ENCODE results near the gene ITGA11.

- TF ChIP-seq, protein P1, sequence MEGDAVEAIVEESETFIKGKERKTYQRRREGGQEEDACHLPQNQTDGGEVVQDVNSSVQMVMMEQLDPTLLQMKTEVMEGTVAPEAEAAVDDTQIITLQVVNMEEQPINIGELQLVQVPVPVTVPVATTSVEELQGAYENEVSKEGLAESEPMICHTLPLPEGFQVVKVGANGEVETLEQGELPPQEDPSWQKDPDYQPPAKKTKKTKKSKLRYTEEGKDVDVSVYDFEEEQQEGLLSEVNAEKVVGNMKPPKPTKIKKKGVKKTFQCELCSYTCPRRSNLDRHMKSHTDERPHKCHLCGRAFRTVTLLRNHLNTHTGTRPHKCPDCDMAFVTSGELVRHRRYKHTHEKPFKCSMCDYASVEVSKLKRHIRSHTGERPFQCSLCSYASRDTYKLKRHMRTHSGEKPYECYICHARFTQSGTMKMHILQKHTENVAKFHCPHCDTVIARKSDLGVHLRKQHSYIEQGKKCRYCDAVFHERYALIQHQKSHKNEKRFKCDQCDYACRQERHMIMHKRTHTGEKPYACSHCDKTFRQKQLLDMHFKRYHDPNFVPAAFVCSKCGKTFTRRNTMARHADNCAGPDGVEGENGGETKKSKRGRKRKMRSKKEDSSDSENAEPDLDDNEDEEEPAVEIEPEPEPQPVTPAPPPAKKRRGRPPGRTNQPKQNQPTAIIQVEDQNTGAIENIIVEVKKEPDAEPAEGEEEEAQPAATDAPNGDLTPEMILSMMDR (IDR thresholded peaks at IDR 0.05 in 8 of 11, conservative IDR thresholded peaks at IDR 0.05 in 3 of 11): no peak
- TF ChIP-seq POLR2AphosphoS5 (IDR thresholded peaks at IDR 0.05) (no peak), POLR2A (IDR thresholded peaks at IDR 0.05) (no peak)
Measured at GRCh38 chr15:68313501-68314410, 118.2 kb downstream of the ITGA11 start.

Data from spleen (tissue), 7 donors.